ENCODE results near the gene NUP153. TPM values are rescaled to one million over a fixed set of nuclear protein-coding genes. Genes with fewer than 3 reads are reported as not detected.

The NUP153 gene
- total RNA-seq, 4 donors from 2014 or later, result 35.5 to 42.2 (median 40.5) TPM

DNA sequence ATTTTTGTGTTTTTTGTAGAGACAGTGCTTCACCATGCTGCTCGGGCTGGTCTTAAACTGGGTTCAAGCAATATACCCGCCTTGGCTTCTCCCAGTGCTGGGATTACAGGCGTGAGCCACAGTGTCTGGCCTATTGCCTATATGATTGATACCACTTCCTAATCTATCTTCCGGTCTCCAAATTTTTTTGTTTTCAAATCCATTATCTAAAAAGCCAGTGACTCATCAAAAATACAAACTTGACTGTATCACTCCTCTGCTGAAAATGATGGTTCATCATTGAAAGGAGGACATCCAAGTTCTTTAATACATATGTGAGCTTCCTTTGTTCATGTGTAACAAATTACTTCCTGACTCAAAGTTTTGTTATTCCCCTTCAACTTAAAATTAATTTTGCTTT is 71.2 kb downstream of the NUP153 start:
- intact Hi-C loops (cut with DNase I; ENCODE audit: low total_unique reads), result no loop called here
- no peak overlapping the region for H3K4me3 ChIP-seq (ENCODE audit: low read depth, poor library complexity, severe bottlenecking)
- TF ChIP-seq POLR2A (IDR thresholded peaks at IDR 0.05) (no peak), CTCF (IDR thresholded peaks at IDR 0.05) (no peak)
- 92 to 95% methylated on average over 4 of the region's 4 CpGs for WGBS, 2 donors
- DNase-seq (ENCODE audit: low spot score in 2 of 2), result no peak

DNA sequence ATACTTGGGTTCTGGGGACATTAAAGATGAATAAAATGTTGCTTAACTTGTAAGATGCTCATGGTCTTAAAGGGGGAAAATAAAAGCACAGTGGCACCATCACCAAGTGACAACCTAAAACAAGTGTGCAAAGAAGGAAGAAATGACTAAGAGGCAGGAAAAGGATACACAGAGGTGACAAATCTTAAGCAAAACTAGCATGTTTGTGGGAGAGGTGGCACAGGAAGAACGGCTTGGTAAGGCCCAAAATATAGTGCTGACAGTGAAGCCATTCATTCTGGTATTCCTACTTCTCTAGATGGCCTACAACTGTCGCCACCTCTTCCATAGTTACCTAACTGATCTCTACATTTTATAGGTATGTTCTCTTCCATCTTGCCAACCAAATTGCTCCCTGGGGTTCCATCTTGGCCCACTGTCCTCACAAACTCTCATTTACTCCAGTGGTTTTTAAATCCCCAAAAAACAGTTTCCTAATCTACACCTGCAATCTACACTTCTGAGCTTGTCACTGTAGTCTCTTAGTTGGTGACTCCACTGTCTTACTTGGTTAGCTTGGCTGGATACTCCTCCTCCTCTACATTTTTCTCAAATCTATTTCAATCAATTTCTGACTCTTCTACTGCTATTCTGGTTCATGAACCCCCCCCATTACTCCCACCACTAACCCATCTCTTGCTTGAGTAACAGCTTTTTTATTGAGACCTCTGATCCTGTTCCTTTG is 73.1 kb downstream of the NUP153 start:
- H3K4me3 ChIP-seq (ENCODE audit: low read depth, poor library complexity, severe bottlenecking), result no peak overlapping the region
- no peak for DNase-seq (ENCODE audit: low spot score in 2 of 2)
- intact Hi-C loops (cut with DNase I; ENCODE audit: low total_unique reads), result no loop called here
- no peak for TF ChIP-seq CTCF (IDR thresholded peaks at IDR 0.05)
- TF ChIP-seq POLR2A (IDR thresholded peaks at IDR 0.05), result no peak
- WGBS, 2 donors, result 84 to 91% methylated on average over 2 of the region's 2 CpGs

GRCh38 chr6:17632934-17633333 is 73.8 kb downstream of the NUP153 start:
- intact Hi-C loops (cut with DNase I; ENCODE audit: low total_unique reads), result no loop called here
- WGBS, 2 donors, result 89 to 94% methylated on average over 1 of the region's 1 CpG
- no peak overlapping the region for H3K4me3 ChIP-seq (ENCODE audit: low read depth, poor library complexity, severe bottlenecking)
- no peak for DNase-seq (ENCODE audit: low spot score in 2 of 2)
- TF ChIP-seq CTCF (IDR thresholded peaks at IDR 0.05) (no peak), POLR2A (IDR thresholded peaks at IDR 0.05) (no peak)

DNA sequence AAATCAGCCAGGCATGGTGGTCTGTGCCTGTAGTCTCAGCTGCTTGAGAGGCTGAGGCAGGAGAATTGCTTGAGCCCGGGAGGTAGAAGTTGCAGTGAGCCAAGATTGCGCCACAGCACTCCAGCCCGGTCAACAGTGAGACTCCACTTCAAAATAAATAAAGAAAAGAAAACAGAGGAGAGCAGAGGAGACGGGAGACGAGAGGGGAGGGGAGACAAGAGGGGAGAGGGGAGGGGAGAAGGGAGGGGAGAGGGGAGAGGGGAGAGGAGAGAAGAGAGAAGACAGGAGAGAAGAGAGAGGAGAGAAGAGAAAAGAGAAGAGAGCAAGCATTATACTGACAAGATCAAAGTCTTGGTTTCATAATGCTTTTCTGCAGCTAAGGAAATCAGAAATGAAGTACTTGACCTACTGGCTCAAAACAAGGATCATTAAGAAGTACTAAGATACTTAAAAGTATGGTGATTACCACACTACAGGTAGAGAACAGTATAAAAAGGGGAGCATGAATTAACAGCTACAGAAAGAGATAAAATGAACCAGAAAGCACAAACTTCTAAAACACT is 76.1 kb downstream of the NUP153 start:
- TF ChIP-seq CTCF (IDR thresholded peaks at IDR 0.05) (no peak), POLR2A (IDR thresholded peaks at IDR 0.05) (no peak)
- intact Hi-C loops (cut with DNase I; ENCODE audit: low total_unique reads), result no loop called here
- 75 to 81% methylated on average over 5 of the region's 5 CpGs for WGBS, 2 donors
- no peak overlapping the region for H3K4me3 ChIP-seq (ENCODE audit: low read depth, poor library complexity, severe bottlenecking)
- no peak for DNase-seq (ENCODE audit: low spot score in 2 of 2)

- no peak overlapping the region for H3K4me3 ChIP-seq (ENCODE audit: low read depth, poor library complexity, severe bottlenecking)
- 86 to 91% methylated on average over 8 of the region's 8 CpGs for WGBS, 2 donors
- intact Hi-C loops (cut with DNase I; ENCODE audit: low total_unique reads), result no loop called here
These were observed 76.8 kb downstream of the NUP153 start for GRCh38 chr6:17629824-17630510.

More at GRCh38 chr6:17629824-17630510, 76.8 kb downstream of the NUP153 start:
- TF ChIP-seq CTCF (IDR thresholded peaks at IDR 0.05) (no peak), POLR2A (IDR thresholded peaks at IDR 0.05) (no peak)
- DNase-seq (ENCODE audit: low spot score in 2 of 2), result no peak

Data from lower leg skin (tissue), 4 donors.